ENCODE results near the gene HS3ST4. TPM values are rescaled to one million over a fixed set of nuclear protein-coding genes. Genes with fewer than 3 reads are reported as not detected.

HS3ST4 gene
- not detected in 5 replicates for total RNA-seq (2022; extraction: Qiagen RNA extraction; ENCODE audit: low read depth)

GRCh38 chr16:25691519-25692091, at the start of gene HS3ST4:
Gene HS3ST4, plus strand, starts transcription at chr16:25691959.

